Pulmonary artery endothelial cell (primary cell): ENCODE data around the gene COL23A1. TPM values are rescaled to one million over a fixed set of nuclear protein-coding genes. Genes with fewer than 3 reads are reported as not detected.

ENCODE experiments used
- DNase-seq: peaks from one replicate; pipeline ENCODE4 v3.0.0-alpha.2; 2011; ENCODE audit warnings: low read depth, low spot score
- total RNA-seq: library from RNA; depleted of rRNA; stranded (reverse); fragments of >200 nt; gene quantifications from 2 replicates; pipeline ENCODE4 v1.2.3, GENCODE V29; 2014

Gene COL23A1
- total RNA-seq, 1 donor from 2014 or later = not detected

GRCh38 chr5:178403956-178404600 lies 186.1 kb downstream of the COL23A1 start:
- DNase-seq = no peak

DNA sequence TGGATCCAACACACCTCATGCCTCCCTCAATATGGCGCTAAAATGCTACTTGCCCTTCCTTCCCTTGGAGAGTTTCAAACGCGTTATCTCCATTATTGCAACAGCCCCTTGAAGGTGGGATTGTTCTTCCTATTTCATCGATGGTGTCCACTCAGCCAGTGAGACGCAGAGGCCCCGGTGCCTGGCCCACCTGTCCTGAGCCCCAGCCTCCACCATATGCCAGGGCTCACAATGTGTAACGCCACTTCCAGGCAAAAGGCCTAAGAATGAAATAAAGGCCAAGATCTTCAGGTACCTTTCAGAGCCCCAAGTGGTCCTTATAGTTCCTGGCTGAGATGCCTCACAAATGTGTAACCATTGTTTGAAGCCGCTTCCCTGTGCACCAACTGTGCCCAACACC lies 186.8 kb downstream of the COL23A1 start:
- DNase-seq = no peak

DNA sequence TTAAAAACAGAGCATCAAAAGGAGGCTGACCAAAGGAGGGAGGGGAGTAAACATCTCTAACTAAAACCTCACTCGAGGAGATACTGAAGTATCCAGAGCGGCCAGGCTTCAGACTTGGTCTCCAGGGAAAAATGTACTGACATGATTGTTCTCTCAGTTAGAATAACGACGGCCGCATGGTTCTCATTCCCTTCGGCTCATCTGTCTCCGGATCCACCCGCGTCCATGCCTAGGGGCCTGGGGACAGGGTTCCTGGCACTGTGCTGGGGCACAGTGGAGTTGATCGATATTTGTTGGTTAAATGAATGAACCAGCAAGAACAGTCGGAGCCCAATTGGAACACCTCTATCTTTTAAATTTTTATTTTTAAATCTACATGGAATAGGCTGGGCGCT lies 190.5 kb downstream of the COL23A1 start:
- DNase-seq = no peak

DNA sequence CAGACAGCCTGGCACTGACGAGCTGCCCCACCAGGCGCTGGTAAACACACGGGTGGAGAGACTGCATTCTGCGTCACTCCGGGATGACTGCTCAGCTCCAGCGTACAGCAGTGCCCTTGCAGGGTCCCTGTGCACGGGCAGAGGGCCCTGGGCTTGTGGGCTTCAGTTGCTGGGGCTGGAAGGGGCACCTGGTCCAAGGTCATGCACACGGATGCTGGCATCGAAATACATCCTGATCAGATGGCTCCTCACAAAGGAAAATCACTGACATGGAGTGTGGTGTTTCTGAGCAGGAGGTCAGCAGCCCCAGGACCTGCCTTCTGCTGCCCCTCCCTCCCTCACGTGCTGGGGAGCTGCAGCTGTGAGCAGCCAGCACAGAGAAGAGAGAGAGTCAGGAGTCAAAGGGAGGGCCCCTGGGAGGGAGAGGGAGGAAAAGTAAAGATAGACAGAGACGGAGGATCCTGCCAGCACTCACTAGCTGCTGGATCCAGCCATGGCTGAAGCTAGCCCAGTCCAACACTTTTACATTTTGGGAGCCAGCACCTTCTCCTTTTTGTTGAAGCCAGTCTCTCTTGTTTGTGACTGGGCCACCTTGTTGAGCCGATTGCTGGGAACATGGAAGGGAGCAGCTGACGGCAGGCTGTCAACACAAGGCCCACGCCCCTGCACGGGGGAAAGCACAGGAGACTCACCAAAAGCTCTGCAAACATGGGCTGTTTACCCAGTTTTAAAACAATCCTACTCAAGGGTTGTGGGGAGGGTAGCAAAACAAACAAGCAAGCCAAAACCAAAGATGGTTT lies 191.1 kb downstream of the COL23A1 start:
- no peak for DNase-seq

GRCh38 chr5:178396796-178397720 lies 193.1 kb downstream of the COL23A1 start:
- DNase-seq = no peak

- no peak for DNase-seq
Observed at GRCh38 chr5:178394074-178394473, 196.1 kb downstream of the COL23A1 start.

DNA sequence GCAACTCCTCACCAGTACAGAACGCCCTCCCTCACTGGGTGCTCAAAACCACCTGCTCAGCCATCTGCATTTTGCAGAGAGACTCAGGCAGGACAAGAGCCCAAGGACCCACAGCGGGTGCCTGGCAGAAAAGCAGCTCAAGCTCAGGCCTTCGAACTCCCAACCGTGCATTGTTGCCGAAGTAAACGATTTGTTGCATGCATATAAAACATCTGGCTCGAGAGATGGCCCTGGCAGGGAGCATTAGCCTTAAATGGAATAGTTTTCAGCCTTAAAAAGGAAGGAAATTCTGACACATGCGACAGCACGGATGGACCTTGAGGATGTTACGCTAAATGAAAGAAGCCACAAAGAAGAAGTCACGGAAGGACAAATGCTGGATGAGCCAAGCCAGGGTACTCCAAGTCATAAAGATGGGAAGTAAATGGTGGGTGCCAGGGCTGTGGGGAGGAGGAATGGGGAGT lies 197.2 kb downstream of the COL23A1 start:
- no peak for DNase-seq

DNA sequence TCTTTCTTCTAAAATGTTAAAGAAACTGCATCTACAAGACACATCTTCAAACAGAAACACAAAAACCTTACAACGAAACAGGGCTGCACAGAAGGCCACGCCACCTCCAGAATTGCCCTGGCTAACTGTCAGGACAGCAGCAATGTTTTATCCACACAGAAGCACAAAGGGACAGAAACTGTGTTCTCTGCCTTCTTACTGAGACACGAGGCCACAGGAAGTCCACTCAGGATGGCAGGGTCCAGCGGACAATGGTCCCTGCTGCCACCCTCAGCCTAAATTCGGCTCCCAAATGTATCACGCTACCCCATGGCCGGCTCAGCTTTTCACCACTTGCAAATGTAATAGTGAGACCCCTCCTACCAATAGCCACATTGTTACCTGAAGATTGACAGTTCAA lies 197.8 kb downstream of the COL23A1 start:
- DNase-seq = no peak

GRCh38 chr5:178391480-178391879 lies 198.7 kb downstream of the COL23A1 start:
- no peak for DNase-seq

DNA sequence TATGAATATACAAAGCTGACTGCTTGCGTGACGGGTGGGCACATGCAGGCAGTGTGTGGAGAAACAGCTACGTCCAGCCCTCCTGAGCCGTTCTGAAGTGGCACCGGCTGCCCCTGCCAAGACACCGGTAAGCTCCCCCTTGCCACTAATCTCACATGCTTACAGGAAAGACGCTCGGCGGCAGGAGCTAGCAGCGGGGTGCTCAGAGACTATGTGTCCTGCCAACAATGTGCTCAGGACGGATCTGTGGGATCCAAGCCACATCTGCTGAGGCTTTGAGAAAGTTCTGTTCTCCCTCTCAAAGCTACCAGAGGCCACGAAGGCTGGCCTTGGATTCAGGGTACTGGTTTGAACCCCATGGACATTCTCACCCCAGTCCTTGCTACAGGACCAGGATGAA lies 200.4 kb downstream of the COL23A1 start:
- no peak for DNase-seq

GRCh38 chr5:178389026-178389729 lies 201.0 kb downstream of the COL23A1 start:
- no peak for DNase-seq

DNA sequence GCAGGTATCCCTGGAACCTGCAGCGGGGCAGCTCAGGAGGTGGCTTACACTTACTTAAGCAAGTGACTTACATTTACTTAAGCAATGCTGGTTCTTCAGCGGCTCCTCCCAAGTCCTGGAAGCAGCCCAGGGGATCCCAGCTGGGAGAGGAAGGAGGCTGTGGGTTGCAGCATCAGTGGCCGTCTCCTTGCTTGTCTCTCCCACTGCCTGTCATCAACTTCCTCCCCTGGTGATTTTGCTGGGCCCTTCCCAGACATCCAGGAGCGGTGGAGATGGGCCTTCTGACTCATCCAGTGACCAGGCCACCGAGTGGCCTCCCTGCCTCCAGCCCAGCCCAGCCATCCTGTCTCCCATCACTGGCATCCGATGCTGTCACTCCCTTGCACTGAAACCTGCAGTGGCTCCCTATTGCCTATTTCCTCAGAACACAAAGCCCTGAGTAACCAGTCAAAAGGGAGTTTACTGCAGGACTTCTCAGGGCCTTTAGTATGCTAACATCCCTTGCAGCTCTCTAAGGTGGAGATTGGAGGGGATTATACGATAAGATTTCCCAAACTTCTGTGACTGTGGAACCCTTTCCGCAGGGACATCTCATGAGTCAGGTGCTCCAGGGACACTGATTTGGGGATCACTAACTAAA lies 201.7 kb downstream of the COL23A1 start:
- DNase-seq = no peak

DNA sequence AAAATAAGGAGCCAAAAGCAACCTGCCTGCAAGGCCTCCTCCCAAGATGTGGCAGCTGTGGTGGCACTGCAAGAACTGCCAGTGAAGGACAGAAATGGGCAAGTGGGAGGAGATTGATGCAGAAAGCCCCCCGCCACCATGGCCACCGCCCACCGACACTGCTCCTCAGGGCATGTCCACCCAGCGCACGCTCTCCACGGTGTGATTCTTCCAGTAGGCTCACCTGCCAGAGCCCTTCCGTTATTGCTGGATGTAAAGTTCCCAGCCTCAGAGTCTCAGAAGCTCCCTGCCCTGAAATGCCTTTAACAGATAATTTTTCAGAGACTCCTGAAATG lies 202.4 kb downstream of the COL23A1 start:
- DNase-seq = no peak

- no peak for DNase-seq
Observed at GRCh38 chr5:178387061-178387855, 202.9 kb downstream of the COL23A1 start.

DNA sequence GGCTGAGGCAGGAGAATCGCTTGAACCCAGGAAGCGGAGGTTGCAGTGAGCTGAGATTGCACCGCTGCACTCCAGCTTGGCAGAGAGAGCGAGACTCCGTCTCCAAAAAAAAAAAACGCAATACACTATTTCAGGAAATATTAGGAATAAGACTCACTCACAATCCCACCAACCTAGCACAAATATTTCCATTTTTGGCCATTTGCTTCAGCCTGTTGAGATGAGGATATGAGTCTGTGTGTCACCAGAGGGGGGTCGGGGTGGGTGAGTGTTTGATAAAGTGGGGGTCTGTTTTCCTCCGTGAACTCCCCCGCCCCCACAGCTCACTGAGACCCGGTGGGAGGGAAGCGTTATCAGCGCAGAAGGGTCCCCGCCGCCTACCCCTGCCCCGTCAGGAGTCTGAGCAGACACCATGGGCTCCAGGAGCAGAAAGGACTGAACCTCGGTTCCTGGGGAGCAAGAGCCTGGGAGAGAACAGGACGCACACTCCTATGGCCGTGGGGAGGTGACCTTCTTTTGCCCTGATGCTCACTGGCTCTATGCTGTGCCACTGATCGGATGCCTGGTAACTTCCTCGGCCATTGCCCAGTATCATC lies 203.8 kb downstream of the COL23A1 start:
- no peak for DNase-seq

DNA sequence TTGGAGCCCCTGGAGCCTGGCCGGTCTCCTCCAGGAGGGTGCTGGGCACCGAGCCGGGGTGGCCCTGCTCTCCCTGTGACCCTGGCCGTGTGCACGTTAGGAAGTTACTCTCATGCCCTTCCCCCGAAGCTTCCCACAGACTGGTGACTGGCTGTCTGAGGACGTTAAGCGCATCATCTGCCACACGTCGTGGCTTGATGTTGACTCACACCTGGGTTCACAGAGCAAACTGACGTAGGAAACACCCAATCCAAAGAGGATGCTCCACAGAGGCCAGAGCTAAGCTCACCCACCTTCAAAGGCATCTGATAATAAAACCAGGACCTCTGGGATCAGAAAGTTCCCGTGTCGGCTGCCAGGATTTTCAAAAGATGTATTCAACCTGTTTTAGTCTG lies 204.7 kb downstream of the COL23A1 start:
- DNase-seq = no peak

DNA sequence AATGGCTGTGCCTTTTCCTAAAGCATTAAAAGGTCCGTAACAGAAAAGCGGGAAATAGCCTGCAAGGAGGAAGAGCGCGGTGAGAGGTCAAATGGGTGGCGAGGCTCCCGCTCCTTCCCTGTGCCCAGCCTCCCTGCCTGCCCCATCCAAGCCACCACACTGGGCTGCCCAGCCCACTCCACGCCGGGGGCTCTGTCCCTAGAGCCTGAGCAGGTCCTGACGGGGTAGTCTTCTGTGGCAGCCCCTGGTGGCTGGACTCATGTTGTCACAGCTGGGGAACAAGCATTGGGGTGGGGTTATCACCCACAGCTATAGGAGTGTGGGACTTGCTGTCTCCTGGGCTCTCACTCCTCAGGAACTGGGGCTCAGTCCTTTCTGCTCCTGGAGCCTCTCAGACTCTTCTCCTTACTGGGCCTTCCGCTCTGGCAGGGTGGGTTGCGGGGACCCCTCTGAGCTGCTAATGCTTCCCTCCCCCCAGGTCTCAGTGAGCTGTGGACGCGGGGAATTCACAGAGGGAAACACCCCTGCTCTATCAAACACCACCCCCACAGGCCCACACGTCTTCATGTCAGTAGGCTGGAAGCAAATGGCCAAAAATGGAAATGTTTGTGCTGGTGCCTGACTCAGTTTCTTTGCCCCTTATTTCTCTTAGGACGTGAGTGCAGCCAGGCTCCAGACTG lies 205.2 kb downstream of the COL23A1 start:
- no peak for DNase-seq

GRCh38 chr5:178383919-178384815 lies 206.0 kb downstream of the COL23A1 start:
- no peak for DNase-seq
